Smooth muscle cell (in vitro differentiated cells): ENCODE results near the gene NCKAP5L. TPM values are rescaled to one million over a fixed set of nuclear protein-coding genes. Genes with fewer than 3 reads are reported as not detected.

Experiments
- DNase-seq: peaks from one replicate; lab custom pipeline; 2025; ENCODE audit not compliant: unreplicated experiment; lab: John Stamatoyannopoulos, UW
- H2AFZ ChIP-seq: fragments of 200-600 bp; sonication (generic); 2 replicates; pipeline ENCODE4 v1.6.0; 2016; ENCODE audit warnings: antibody characterized with exemption, low read depth, mild to moderate bottlenecking
- H3F3A ChIP-seq: fragments of 200-600 bp; sonication (generic); 2 replicates; pipeline ENCODE4 v1.6.0; 2017; ENCODE audit warnings: antibody characterized with exemption, low read depth
- H3K27ac ChIP-seq: fragments of 200-600 bp; sonication (generic); 2 replicates; pipeline ENCODE4 v1.5.1; 2016; ENCODE audit warnings: low read depth, mild to moderate bottlenecking
- H3K27me3 ChIP-seq: fragments of 200-600 bp; sonication (generic); 2 replicates; pipeline ENCODE4 v1.6.1; 2016; ENCODE audit warnings: low read depth, mild to moderate bottlenecking
- H3K36me3 ChIP-seq: fragments of 200-600 bp; sonication (generic); 2 replicates; pipeline ENCODE4 v1.5.1; 2016; ENCODE audit warnings: low read depth
- H3K4me1 ChIP-seq: fragments of 200-600 bp; sonication (generic); 2 replicates; pipeline ENCODE4 v1.5.1; 2016; ENCODE audit warnings: low read depth
- H3K4me2 ChIP-seq: fragments of 200-600 bp; sonication (generic); 2 replicates; pipeline ENCODE4 v1.6.0; 2016; ENCODE audit warnings: mild to moderate bottlenecking
- H3K4me3 ChIP-seq: fragments of 200-600 bp; sonication (generic); 2 replicates; pipeline ENCODE4 v1.5.1; 2016; ENCODE audit warnings: mild to moderate bottlenecking
- H3K79me2 ChIP-seq: fragments of 200-600 bp; sonication (generic); 2 replicates; pipeline ENCODE4 v1.6.0; 2016; ENCODE audit warnings: low read depth, mild to moderate bottlenecking
- H3K9ac ChIP-seq: fragments of 200-600 bp; sonication (generic); 2 replicates; pipeline ENCODE4 v1.6.0; 2016; ENCODE audit warnings: low read depth
- H3K9me3 ChIP-seq: fragments of 200-600 bp; sonication (generic); replicated peaks from 2 replicates; pipeline ENCODE4 v1.5.1; 2016; ENCODE audit warnings: low read depth
- H4K20me1 ChIP-seq: fragments of 200-600 bp; sonication (generic); 2 replicates; pipeline ENCODE4 v1.6.0; 2016; ENCODE audit warnings: low read depth
- WGBS: methylation state at CpG from one replicate; pipeline ENCODE4 v1.1.7; 2016; ENCODE audit warnings: low lambda C conversion rate; 5-methylcytosine and 5-hydroxymethylcytosine counted together
- polyA plus RNA-seq: library from polyadenylated mRNA; unstranded; fragments of >200 nt; fragmentation: Nextera tagmentation; extraction: Ambion mirVana; gene quantifications from 2 replicates; pipeline ENCODE4 v1.2.1, GENCODE V29; 2016
- total RNA-seq: library from RNA; depleted of rRNA; stranded (reverse); fragments of >200 nt; gene quantifications from 2 replicates; pipeline ENCODE4 v1.2.3, GENCODE V29; 2014
- TF ChIP-seq, protein P1 (sequence below): fragments of 200-600 bp; sonication (generic); IDR thresholded peaks from 2 replicates; pipeline ENCODE4 v1.5.1; 2017; ENCODE audit warnings: borderline replicate concordance, mild to moderate bottlenecking, antibody characterized with exemption; ENCODE audit not compliant: insufficient read depth, poor library complexity, severe bottlenecking

The NCKAP5L gene
- total and polyA plus RNA-seq, 2 experiments from 2014 or later = 24.1 to 29.4 TPM

- TF ChIP-seq, protein P1, sequence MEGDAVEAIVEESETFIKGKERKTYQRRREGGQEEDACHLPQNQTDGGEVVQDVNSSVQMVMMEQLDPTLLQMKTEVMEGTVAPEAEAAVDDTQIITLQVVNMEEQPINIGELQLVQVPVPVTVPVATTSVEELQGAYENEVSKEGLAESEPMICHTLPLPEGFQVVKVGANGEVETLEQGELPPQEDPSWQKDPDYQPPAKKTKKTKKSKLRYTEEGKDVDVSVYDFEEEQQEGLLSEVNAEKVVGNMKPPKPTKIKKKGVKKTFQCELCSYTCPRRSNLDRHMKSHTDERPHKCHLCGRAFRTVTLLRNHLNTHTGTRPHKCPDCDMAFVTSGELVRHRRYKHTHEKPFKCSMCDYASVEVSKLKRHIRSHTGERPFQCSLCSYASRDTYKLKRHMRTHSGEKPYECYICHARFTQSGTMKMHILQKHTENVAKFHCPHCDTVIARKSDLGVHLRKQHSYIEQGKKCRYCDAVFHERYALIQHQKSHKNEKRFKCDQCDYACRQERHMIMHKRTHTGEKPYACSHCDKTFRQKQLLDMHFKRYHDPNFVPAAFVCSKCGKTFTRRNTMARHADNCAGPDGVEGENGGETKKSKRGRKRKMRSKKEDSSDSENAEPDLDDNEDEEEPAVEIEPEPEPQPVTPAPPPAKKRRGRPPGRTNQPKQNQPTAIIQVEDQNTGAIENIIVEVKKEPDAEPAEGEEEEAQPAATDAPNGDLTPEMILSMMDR = no peak
- no peaks in the 10 kb centered on the region for H3K79me2 ChIP-seq
- H3K27me3 ChIP-seq = no peaks in the 10 kb centered on the region
- H3K4me2 ChIP-seq = no peak overlapping the region
- 89% methylated on average over 7 of the region's 7 CpGs for WGBS
- H2AFZ ChIP-seq = no peak overlapping the region
- H4K20me1 ChIP-seq = no peaks in the 10 kb centered on the region
- no peaks in the 10 kb centered on the region for H3K4me1 ChIP-seq
- H3F3A ChIP-seq = no peaks in the 10 kb centered on the region
- H3K9ac ChIP-seq = no peak overlapping the region
- no peaks in the 10 kb centered on the region for H3K36me3 ChIP-seq
- H3K27ac ChIP-seq = no peak overlapping the region
- no peak overlapping the region for H3K4me3 ChIP-seq
- H3K9me3 ChIP-seq = no peaks in the 10 kb centered on the region
- DNase-seq = no peak
These were observed 9.8 kb downstream of the NCKAP5L start for GRCh38 chr12:49818241-49818895.

- no peaks in the 10 kb centered on the region for H3K36me3 ChIP-seq
- H3F3A ChIP-seq = peaks cover 8% of the 10 kb centered on the region
- H3K79me2 ChIP-seq = peaks cover 20% of the 10 kb centered on the region
- H3K9ac ChIP-seq = no peak overlapping the region
- no peak overlapping the region for H3K4me2 ChIP-seq
- no peak overlapping the region for H3K4me3 ChIP-seq
- H3K27me3 ChIP-seq = no peaks in the 10 kb centered on the region
- H2AFZ ChIP-seq = no peak overlapping the region
- TF ChIP-seq, protein P1 = no peak
- WGBS = 96% methylated on average over 1 of the region's 1 CpG
- no peaks in the 10 kb centered on the region for H3K9me3 ChIP-seq
- H4K20me1 ChIP-seq = no peaks in the 10 kb centered on the region
- peaks cover 36% of the 10 kb centered on the region for H3K4me1 ChIP-seq
- no peak overlapping the region for H3K27ac ChIP-seq
- DNase-seq = no peak
These were observed 15.1 kb downstream of the NCKAP5L start for GRCh38 chr12:49813131-49813530.

DNA sequence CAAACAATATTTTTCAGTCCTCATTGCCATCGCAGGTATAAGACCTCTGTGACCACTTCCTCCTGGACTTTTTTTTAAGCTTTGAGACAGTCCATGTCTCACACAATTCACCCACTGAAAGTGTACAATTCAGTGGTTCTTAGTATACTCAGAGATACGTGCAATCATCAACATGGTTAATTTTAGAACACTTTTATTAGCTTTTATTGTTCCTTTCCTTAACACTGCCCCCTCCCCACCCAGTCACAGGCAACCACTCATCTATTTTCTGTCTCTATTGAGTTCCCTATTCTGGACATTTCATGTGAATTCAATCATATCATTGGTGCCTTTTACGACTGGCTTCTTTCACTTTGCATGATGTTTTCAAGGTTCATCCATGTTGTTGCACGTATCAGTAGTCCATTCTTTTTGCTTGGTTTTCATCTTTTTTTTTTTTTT, 16.2 kb downstream of the NCKAP5L start:
- no peaks in the 10 kb centered on the region for H3K9me3 ChIP-seq
- peaks cover 8% of the 10 kb centered on the region for H3F3A ChIP-seq
- peaks cover 20% of the 10 kb centered on the region for H3K79me2 ChIP-seq
- TF ChIP-seq, protein P1 = no peak
- H3K4me3 ChIP-seq = no peak overlapping the region
- no peak overlapping the region for H3K4me2 ChIP-seq
- H2AFZ ChIP-seq = no peak overlapping the region
- peak overlapping the region; percentile 86 for H3K27ac ChIP-seq
- H3K9ac ChIP-seq = no peak overlapping the region
- H3K36me3 ChIP-seq = no peaks in the 10 kb centered on the region
- peaks cover 37% of the 10 kb centered on the region for H3K4me1 ChIP-seq
- WGBS = 90% methylated on average over 4 of the region's 4 CpGs
- H4K20me1 ChIP-seq = no peaks in the 10 kb centered on the region
- DNase-seq = no peak
- H3K27me3 ChIP-seq = no peaks in the 10 kb centered on the region

GRCh38 chr12:49811136-49811535, 17.1 kb downstream of the NCKAP5L start:
- H3K27me3 ChIP-seq = no peaks in the 10 kb centered on the region
- TF ChIP-seq, protein P1 = no peak
- H3K79me2 ChIP-seq = peaks cover 20% of the 10 kb centered on the region
- no peak for DNase-seq
- WGBS = 50% methylated on average over 5 of the region's 5 CpGs
- H4K20me1 ChIP-seq = no peaks in the 10 kb centered on the region
- H3F3A ChIP-seq = peaks cover 8% of the 10 kb centered on the region
- no peaks in the 10 kb centered on the region for H3K9me3 ChIP-seq
- peak overlapping the region; percentile 86 for H3K27ac ChIP-seq
- peak overlapping the region; percentile 59 for H3K4me2 ChIP-seq
- no peaks in the 10 kb centered on the region for H3K36me3 ChIP-seq
- no peak overlapping the region for H2AFZ ChIP-seq
- no peak overlapping the region for H3K9ac ChIP-seq
- peaks cover 37% of the 10 kb centered on the region for H3K4me1 ChIP-seq
- no peak overlapping the region for H3K4me3 ChIP-seq
